ENCODE data around the gene ABI3BP.

- TF ChIP-seq CTCF (conservative IDR thresholded peaks at IDR 0.05; ENCODE audit: low read depth, low read length) (no peak), EZH2phosphoT487 (IDR thresholded peaks at IDR 0.05; ENCODE audit: borderline replicate concordance, low read length) (no peak)
Observed at GRCh38 chr3:100844063-100844936, 148.9 kb downstream of the ABI3BP start.
